Measurements from ENCODE around the gene PHF5A. TPM values are rescaled to one million over a fixed set of nuclear protein-coding genes. Genes with fewer than 3 reads are reported as not detected.

PHF5A gene
- total and polyA plus RNA-seq, 2 donors from 2014 or later, result 34.0 to 42.2 TPM

DNA sequence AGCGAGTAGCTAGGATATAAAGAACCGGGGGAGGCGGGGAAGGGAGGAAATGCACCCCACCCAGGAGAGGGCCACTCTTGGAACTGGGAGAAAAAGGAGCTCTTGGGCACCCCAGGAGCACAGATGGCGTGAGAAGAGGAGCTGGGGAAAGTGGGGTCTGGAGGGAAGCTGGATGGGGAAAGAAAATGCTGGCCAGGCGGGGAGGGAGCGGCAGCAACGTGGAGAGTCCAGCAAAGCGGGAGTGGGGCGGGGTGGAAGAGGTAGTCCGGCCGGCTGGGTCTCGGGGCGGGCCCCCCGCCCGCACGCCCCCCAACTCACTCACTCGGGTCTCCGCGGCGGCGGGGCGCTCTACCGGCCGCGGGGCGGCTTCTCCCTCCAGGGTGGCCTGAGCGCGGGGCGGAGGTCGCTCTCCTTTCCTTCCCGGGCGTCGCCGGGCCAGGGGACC is 22.4 kb downstream of the PHF5A start:
- intact Hi-C loops (cut with DNase I), result no loop called here
- H3K27me3 ChIP-seq (ENCODE audit: control insufficient read depth, insufficient read depth, low read length), result no peaks in the 10 kb centered on the region
- FAIRE-seq (no peak), DNase-seq (peak; percentile 18 to 83 (median 55))
- TF ChIP-seq, protein P1, sequence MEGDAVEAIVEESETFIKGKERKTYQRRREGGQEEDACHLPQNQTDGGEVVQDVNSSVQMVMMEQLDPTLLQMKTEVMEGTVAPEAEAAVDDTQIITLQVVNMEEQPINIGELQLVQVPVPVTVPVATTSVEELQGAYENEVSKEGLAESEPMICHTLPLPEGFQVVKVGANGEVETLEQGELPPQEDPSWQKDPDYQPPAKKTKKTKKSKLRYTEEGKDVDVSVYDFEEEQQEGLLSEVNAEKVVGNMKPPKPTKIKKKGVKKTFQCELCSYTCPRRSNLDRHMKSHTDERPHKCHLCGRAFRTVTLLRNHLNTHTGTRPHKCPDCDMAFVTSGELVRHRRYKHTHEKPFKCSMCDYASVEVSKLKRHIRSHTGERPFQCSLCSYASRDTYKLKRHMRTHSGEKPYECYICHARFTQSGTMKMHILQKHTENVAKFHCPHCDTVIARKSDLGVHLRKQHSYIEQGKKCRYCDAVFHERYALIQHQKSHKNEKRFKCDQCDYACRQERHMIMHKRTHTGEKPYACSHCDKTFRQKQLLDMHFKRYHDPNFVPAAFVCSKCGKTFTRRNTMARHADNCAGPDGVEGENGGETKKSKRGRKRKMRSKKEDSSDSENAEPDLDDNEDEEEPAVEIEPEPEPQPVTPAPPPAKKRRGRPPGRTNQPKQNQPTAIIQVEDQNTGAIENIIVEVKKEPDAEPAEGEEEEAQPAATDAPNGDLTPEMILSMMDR (IDR thresholded peaks at IDR 0.05; ENCODE audit: borderline replicate concordance, extremely low read depth, insufficient read depth), result no peak
- no peaks in the 10 kb centered on the region for H3K9me3 ChIP-seq (ENCODE audit: control insufficient read depth in 2 of 3, insufficient read depth in 1 of 3, low read length in 3 of 3)
- peaks cover 5 to 20% (median 17%) of the 10 kb centered on the region in 3 donors for H3K4me1 ChIP-seq (ENCODE audit: control insufficient read depth in 2 of 3, insufficient read depth in 2 of 3, low read depth in 1 of 3, low read length in 3 of 3)
- peak overlapping the region; percentile 94 to 100 (median 100) for H3K9ac ChIP-seq (ENCODE audit: low read length in 3 of 3)
- H3K4me3 ChIP-seq (ENCODE audit: low read length in 3 of 3), result peak overlapping the region; percentile 91 to 97 (median 96)
- peaks cover 0 to 5% (median 3%) of the 10 kb centered on the region in 3 donors for H3K36me3 ChIP-seq (ENCODE audit: control insufficient read depth in 2 of 3, insufficient read depth in 3 of 3, low read length in 3 of 3)
- H3K27ac ChIP-seq (ENCODE audit: low read depth in 2 of 2, low read length in 2 of 2), result peak overlapping the region; percentile 97 to 100

GRCh38 chr22:41445129-41446056 is 23.1 kb downstream of the PHF5A start:
- peak overlapping the region; percentile 97 to 100 for H3K27ac ChIP-seq (ENCODE audit: low read depth in 2 of 2, low read length in 2 of 2)
- intact Hi-C loops (cut with DNase I), result no loop called here
- H3K4me3 ChIP-seq (ENCODE audit: low read length in 3 of 3), result peak overlapping the region; percentile 91 to 97 (median 96)
- TF ChIP-seq, protein P1 (IDR thresholded peaks at IDR 0.05; ENCODE audit: borderline replicate concordance, extremely low read depth, insufficient read depth), result no peak
- peaks cover 0 to 11% (median 3%) of the 10 kb centered on the region in 3 donors for H3K36me3 ChIP-seq (ENCODE audit: control insufficient read depth in 2 of 3, insufficient read depth in 3 of 3, low read length in 3 of 3)
- peak overlapping the region; percentile 94 to 100 (median 100) for H3K9ac ChIP-seq (ENCODE audit: low read length in 3 of 3)
- peaks cover 5 to 20% (median 17%) of the 10 kb centered on the region in 3 donors for H3K4me1 ChIP-seq (ENCODE audit: control insufficient read depth in 2 of 3, insufficient read depth in 2 of 3, low read depth in 1 of 3, low read length in 3 of 3)
- FAIRE-seq, result no peak
- peak; percentile 20 to 73 (median 55) for DNase-seq
- H3K9me3 ChIP-seq (ENCODE audit: control insufficient read depth in 2 of 3, insufficient read depth in 1 of 3, low read length in 3 of 3), result no peaks in the 10 kb centered on the region
- H3K27me3 ChIP-seq (ENCODE audit: control insufficient read depth, insufficient read depth, low read length), result no peaks in the 10 kb centered on the region

- Histone ChIP-seq H3K27me3 (ENCODE audit: control insufficient read depth, insufficient read depth, low read length) (no peaks in the 10 kb centered on the region), H3K9ac (ENCODE audit: low read length in 3 of 3) (peak overlapping the region; percentile 94 to 100 (median 100)), H3K4me3 (ENCODE audit: low read length in 3 of 3) (peak overlapping the region; percentile 91 to 97 (median 96)), H3K36me3 (ENCODE audit: control insufficient read depth in 2 of 3, insufficient read depth in 3 of 3, low read length in 3 of 3) (peaks cover 0 to 11% (median 3%) of the 10 kb centered on the region in 3 donors), H3K27ac (ENCODE audit: low read depth in 2 of 2, low read length in 2 of 2) (peak overlapping the region; percentile 97 to 100), H3K9me3 (ENCODE audit: control insufficient read depth in 2 of 3, insufficient read depth in 1 of 3, low read length in 3 of 3) (no peaks in the 10 kb centered on the region), H3K4me1 (ENCODE audit: control insufficient read depth in 2 of 3, insufficient read depth in 2 of 3, low read depth in 1 of 3, low read length in 3 of 3) (peaks cover 5 to 20% (median 17%) of the 10 kb centered on the region in 3 donors)
- TF ChIP-seq, protein P1 (IDR thresholded peaks at IDR 0.05; ENCODE audit: borderline replicate concordance, extremely low read depth, insufficient read depth), result no peak
- intact Hi-C loops (cut with DNase I), result no loop called here
- FAIRE-seq (no peak), DNase-seq (peak; percentile 96 to 99 (median 98))
Observed at GRCh38 chr22:41444360-41445128, 23.9 kb downstream of the PHF5A start.

All from kidney (tissue), 14 donors.